ENCODE data around the gene MYRFL.

MYRFL gene

GRCh38 chr12:69898236-69898635 is 73.2 kb downstream of the MYRFL start:
- DNase-seq (ENCODE audit: low spot score): no peak

GRCh38 chr12:69900720-69901131 is 75.7 kb downstream of the MYRFL start:
- DNase-seq (ENCODE audit: low spot score): peak; percentile 53

- DNase-seq (ENCODE audit: low spot score): no peak
These were observed 76.3 kb downstream of the MYRFL start for GRCh38 chr12:69901221-69901905.

GRCh38 chr12:69903548-69903947 is 78.5 kb downstream of the MYRFL start:
- DNase-seq (ENCODE audit: low spot score): no peak

- DNase-seq (ENCODE audit: low spot score): no peak
These were observed 79.8 kb downstream of the MYRFL start for GRCh38 chr12:69904777-69905176.

- DNase-seq (ENCODE audit: low spot score): no peak
These were observed 80.8 kb downstream of the MYRFL start for GRCh38 chr12:69905801-69906200.

GRCh38 chr12:69906411-69907216 is 81.6 kb downstream of the MYRFL start:
- DNase-seq (ENCODE audit: low spot score): peak; percentile 54

GRCh38 chr12:69908203-69908602 is 83.2 kb downstream of the MYRFL start:
- DNase-seq (ENCODE audit: low spot score): no peak

GRCh38 chr12:69910694-69911093 is 85.7 kb downstream of the MYRFL start:
- no peak for DNase-seq (ENCODE audit: low spot score)

GRCh38 chr12:69913526-69913925 is 88.5 kb downstream of the MYRFL start:
- DNase-seq (ENCODE audit: low spot score): no peak

GRCh38 chr12:69915964-69916363 is 90.9 kb downstream of the MYRFL start:
- no peak for DNase-seq (ENCODE audit: low spot score)

- no peak for DNase-seq (ENCODE audit: low spot score)
These were observed 91.7 kb downstream of the MYRFL start for GRCh38 chr12:69916544-69917235.

- no peak for DNase-seq (ENCODE audit: low spot score)
These were observed 93.3 kb downstream of the MYRFL start for GRCh38 chr12:69918287-69918686.

- no peak for DNase-seq (ENCODE audit: low spot score)
These were observed 94.5 kb downstream of the MYRFL start for GRCh38 chr12:69919495-69919894.

GRCh38 chr12:69921831-69922230 is 96.8 kb downstream of the MYRFL start:
- no peak for DNase-seq (ENCODE audit: low spot score)

GRCh38 chr12:69922999-69923398 is 98.0 kb downstream of the MYRFL start:
- no peak for DNase-seq (ENCODE audit: low spot score)

- no peak for DNase-seq (ENCODE audit: low spot score)
These were observed 100.3 kb downstream of the MYRFL start for GRCh38 chr12:69925291-69925690.

- no peak for DNase-seq (ENCODE audit: low spot score)
These were observed 102.1 kb downstream of the MYRFL start for GRCh38 chr12:69927164-69927563.

- DNase-seq (ENCODE audit: low spot score): no peak
These were observed 104.1 kb downstream of the MYRFL start for GRCh38 chr12:69929125-69929524.

GRCh38 chr12:69929531-69929930 is 104.5 kb downstream of the MYRFL start:
- no peak for DNase-seq (ENCODE audit: low spot score)

- no peak for DNase-seq (ENCODE audit: low spot score)
These were observed 106.5 kb downstream of the MYRFL start for GRCh38 chr12:69931569-69931968.

GRCh38 chr12:69932154-69932553 is 107.1 kb downstream of the MYRFL start:
- DNase-seq (ENCODE audit: low spot score): no peak
